HEK293T (cell line): ENCODE measurements around the gene GOLPH3.
"Not testable (repeated sequence)": the region's sequence is repeated elsewhere in the genome, so short reads cannot be mapped to it uniquely, and the experiment has no call there.

ENCODE experiments used
- CTCF ChIA-PET: fragments of 350-600 bp; formaldehyde crosslinking; extraction: SDS; loops from one replicate; lab custom pipeline; 2021; ENCODE audit warnings: antibody characterized with exemption, inconsistent platforms; lab: Yijun Ruan, JAX
- POLR2A ChIA-PET: fragments of 350-600 bp; formaldehyde crosslinking; extraction: SDS; loops from one replicate; lab custom pipeline; 2020; ENCODE audit warnings: antibody characterized with exemption, inconsistent platforms; lab: Yijun Ruan, JAX
- DNase-seq: peaks from one replicate; pipeline ENCODE4 v3.0.0; 2012; ENCODE audit warnings: mixed read lengths; ENCODE audit errors: extremely low spot score
- ARNT ChIP-seq: fragments of 450-650 bp; IDR thresholded peaks from 2 replicates; pipeline ENCODE4 v1.6.1; 2017; ENCODE audit warnings: mild to moderate bottlenecking
- BHLHE40 ChIP-seq: fragments of 450-650 bp; IDR thresholded peaks from 2 replicates; pipeline ENCODE4 v1.6.1; 2016; ENCODE audit warnings: mild to moderate bottlenecking, moderate library complexity, borderline replicate concordance
- CTBP1 ChIP-seq: fragments of 450-650 bp; IDR thresholded peaks from 2 replicates; pipeline ENCODE4 v1.6.1; 2016; ENCODE audit warnings: borderline replicate concordance
- ELF4 ChIP-seq: fragments of 450-650 bp; IDR thresholded peaks from 2 replicates; pipeline ENCODE4 v1.6.1; 2017; ENCODE audit warnings: antibody characterized with exemption
- FOXA1 ChIP-seq: fragments of 450-650 bp; IDR thresholded peaks from 2 replicates; pipeline ENCODE4 v1.6.1; 2016; ENCODE audit warnings: mild to moderate bottlenecking
- FOXK2 ChIP-seq: fragments of 450-650 bp; IDR thresholded peaks from 2 replicates; pipeline ENCODE4 v1.6.1; 2016; ENCODE audit warnings: mild to moderate bottlenecking
- FOXM1 ChIP-seq: fragments of 450-650 bp; IDR thresholded peaks from 2 replicates; pipeline ENCODE4 v1.6.1; 2017; ENCODE audit warnings: mild to moderate bottlenecking, borderline replicate concordance
- HDGF ChIP-seq: fragments of 450-650 bp; IDR thresholded peaks from 2 replicates; pipeline ENCODE4 v1.6.1; 2017; ENCODE audit warnings: antibody characterized with exemption, borderline replicate concordance
- L3MBTL2 ChIP-seq: fragments of 450-650 bp; conservative IDR thresholded peaks from 2 replicates; pipeline ENCODE4 v1.6.1; 2016; ENCODE audit warnings: mild to moderate bottlenecking
- LEF1 ChIP-seq: fragments of 450-650 bp; IDR thresholded peaks from 2 replicates; pipeline ENCODE4 v1.6.1; 2017; ENCODE audit warnings: mild to moderate bottlenecking, borderline replicate concordance
- NFRKB ChIP-seq: fragments of 450-650 bp; IDR thresholded peaks from 2 replicates; pipeline ENCODE4 v1.6.1; 2016; ENCODE audit warnings: mild to moderate bottlenecking, moderate library complexity
- PKNOX1 ChIP-seq: fragments of 450-650 bp; IDR thresholded peaks from 2 replicates; pipeline ENCODE4 v1.6.1; 2016
- SP1 ChIP-seq: fragments of 450-650 bp; IDR thresholded peaks from 2 replicates; pipeline ENCODE4 v1.6.1; 2017
- SUZ12 ChIP-seq: fragments of 450-650 bp; IDR thresholded peaks from 2 replicates; pipeline ENCODE4 v1.6.1; 2016; ENCODE audit warnings: mild to moderate bottlenecking
- TARDBP ChIP-seq: fragments of 450-650 bp; IDR thresholded peaks from 2 replicates; pipeline ENCODE4 v1.6.1; 2016
- ZNF384 ChIP-seq: fragments of 450-650 bp; IDR thresholded peaks from 2 replicates; pipeline ENCODE4 v1.6.1; 2016

Gene GOLPH3

GRCh38 chr5:32172923-32173266, 1.2 kb downstream of the GOLPH3 start:
- TF ChIP-seq LEF1 (no peak), ELF4 (no peak), SP1 (no peak), FOXK2 (no peak), FOXM1 (no peak), TARDBP (no peak), ARNT (no peak), FOXA1 (no peak), BHLHE40 (no peak), CTBP1 (no peak)
- ChIA-PET POLR2A (interaction anchor here (0.8 to 1.6 kb wide), 7 partner anchors 9 to 41 kb away, joined by 3 to 7 read pairs (median 4); no protein-coding TSS in a partner anchor), CTCF (no interaction called here)
- no peak for DNase-seq

GRCh38 chr5:32172186-32172911, 1.8 kb downstream of the GOLPH3 start:
- CTCF ChIA-PET, DNase-seq, POLR2A ChIA-PET: not testable (repeated sequence)

- TF ChIP-seq PKNOX1 (no peak), L3MBTL2 (no peak), NFRKB (no peak), ZNF384 (no peak), SP1 (no peak), HDGF (no peak)
- ChIA-PET POLR2A (no interaction called here), CTCF (interaction anchor here (0.6 to 0.7 kb wide), 2 partner anchors 44 to 135 kb away, joined by 3 read pairs; no protein-coding TSS in a partner anchor)
- no peak for DNase-seq
Measured at GRCh38 chr5:32170303-32171151, 3.6 kb downstream of the GOLPH3 start.

- TF ChIP-seq ARNT (no peak), LEF1 (no peak)
- ChIA-PET CTCF (interaction anchor here (0.7 kb wide), 1 partner anchor 22 kb away, joined by 3 read pairs; no protein-coding TSS in a partner anchor), POLR2A (interaction anchor here (0.8 kb wide), 1 partner anchor 9 kb away, joined by 3 read pairs; no protein-coding TSS in a partner anchor)
- DNase-seq: no peak
Measured at GRCh38 chr5:32168460-32169033, 5.6 kb downstream of the GOLPH3 start.

GRCh38 chr5:32165597-32165996, 8.5 kb downstream of the GOLPH3 start:
- ChIA-PET CTCF (no interaction called here), POLR2A (no interaction called here)
- no peak for DNase-seq
- no peak for TF ChIP-seq ARNT
- TF ChIP-seq FOXM1: no peak

- ChIA-PET POLR2A (interaction anchor here (1.9 kb wide), 1 partner anchor 9 kb away, joined by 5 read pairs; no protein-coding TSS in a partner anchor), CTCF (no interaction called here)
- TF ChIP-seq ZNF384 (no peak), ELF4 (no peak), CTBP1 (no peak)
- no peak for DNase-seq
Measured at GRCh38 chr5:32163785-32164184, 10.3 kb downstream of the GOLPH3 start.

- POLR2A ChIA-PET: interaction anchor here (1.9 kb wide), 1 partner anchor 10 kb away, joined by 5 read pairs; no protein-coding TSS in a partner anchor
- TF ChIP-seq NFRKB: no peak
- TF ChIP-seq CTBP1: no peak
- no peak for TF ChIP-seq L3MBTL2
- TF ChIP-seq FOXM1: no peak
- no peak for TF ChIP-seq SUZ12
- TF ChIP-seq FOXA1: no peak
- TF ChIP-seq FOXK2: no peak
- TF ChIP-seq SP1: no peak
- DNase-seq: no peak
- CTCF ChIA-PET: no interaction called here
Measured at GRCh38 chr5:32163053-32163452, 11.1 kb downstream of the GOLPH3 start.

GRCh38 chr5:32160228-32160627, 13.9 kb downstream of the GOLPH3 start:
- ChIA-PET POLR2A (interaction anchor here (0.9 kb wide), 1 partner anchor 9 kb away, joined by 3 read pairs; no protein-coding TSS in a partner anchor), CTCF (no interaction called here)
- DNase-seq: no peak
- TF ChIP-seq LEF1 (no peak), ZNF384 (no peak), ARNT (no peak), CTBP1 (no peak), FOXA1 (no peak)
